ENCODE measurements around the gene PCYT2. TPM values are rescaled to one million over a fixed set of nuclear protein-coding genes. Genes with fewer than 3 reads are reported as not detected.

PCYT2 gene
- polyA plus RNA-seq, 1 donor from 2014 or later, result 20.0 TPM

DNA sequence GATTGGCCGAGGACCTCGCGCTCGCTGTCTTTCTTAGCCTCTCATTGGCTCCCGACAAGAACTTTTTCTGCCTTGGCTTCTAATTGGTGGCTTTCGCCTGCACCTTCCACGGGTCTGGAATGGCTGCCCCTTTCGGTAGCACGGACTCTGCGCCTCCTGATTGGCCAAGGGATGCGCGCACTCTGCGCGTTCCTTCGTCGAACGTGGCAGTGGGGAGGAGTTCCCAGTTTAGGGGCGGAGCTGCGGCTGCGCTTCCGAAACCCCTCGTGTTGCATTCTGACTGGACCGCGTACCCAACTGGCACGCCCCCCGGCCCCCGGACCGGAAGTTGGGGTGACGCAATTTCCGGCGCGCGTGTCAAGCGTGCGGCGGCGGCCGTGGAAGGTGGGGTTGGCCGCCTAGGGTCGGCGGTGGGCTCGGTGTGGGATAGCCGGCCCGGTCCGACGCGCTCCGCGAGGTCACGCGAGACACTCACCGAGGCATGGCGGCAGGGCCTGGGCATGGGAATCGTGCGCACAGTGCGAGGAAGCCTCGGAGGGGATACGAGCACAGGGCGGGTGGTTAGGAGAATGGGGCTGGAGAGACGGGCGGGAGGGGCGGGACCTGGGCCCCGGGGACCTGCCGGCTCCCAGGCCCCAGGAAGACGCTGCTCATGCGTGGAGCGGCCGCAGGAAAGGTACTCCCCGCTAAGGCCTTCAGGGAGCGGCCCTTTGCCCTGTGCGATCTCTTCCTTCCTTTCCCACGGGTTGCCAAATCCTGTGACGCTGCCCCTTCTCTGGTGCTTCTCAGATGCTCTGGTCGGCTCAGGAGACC is 50.2 kb downstream of the PCYT2 start:
- Mint-ChIP-seq H3K4me3 (peak overlapping the region; percentile 89 to 96 (median 91)), H3K4me1 (peaks cover 10 to 21% (median 15%) of the 10 kb centered on the region in 3 donors), H3K9me3 (no peaks in the 10 kb centered on the region), H3K27me3 (peaks cover 3% of the 10 kb centered on the region), H3K27ac (peak overlapping the region; percentile 95 to 99 (median 98)), H3K36me3 (peaks cover 2% of the 10 kb centered on the region)

DNA sequence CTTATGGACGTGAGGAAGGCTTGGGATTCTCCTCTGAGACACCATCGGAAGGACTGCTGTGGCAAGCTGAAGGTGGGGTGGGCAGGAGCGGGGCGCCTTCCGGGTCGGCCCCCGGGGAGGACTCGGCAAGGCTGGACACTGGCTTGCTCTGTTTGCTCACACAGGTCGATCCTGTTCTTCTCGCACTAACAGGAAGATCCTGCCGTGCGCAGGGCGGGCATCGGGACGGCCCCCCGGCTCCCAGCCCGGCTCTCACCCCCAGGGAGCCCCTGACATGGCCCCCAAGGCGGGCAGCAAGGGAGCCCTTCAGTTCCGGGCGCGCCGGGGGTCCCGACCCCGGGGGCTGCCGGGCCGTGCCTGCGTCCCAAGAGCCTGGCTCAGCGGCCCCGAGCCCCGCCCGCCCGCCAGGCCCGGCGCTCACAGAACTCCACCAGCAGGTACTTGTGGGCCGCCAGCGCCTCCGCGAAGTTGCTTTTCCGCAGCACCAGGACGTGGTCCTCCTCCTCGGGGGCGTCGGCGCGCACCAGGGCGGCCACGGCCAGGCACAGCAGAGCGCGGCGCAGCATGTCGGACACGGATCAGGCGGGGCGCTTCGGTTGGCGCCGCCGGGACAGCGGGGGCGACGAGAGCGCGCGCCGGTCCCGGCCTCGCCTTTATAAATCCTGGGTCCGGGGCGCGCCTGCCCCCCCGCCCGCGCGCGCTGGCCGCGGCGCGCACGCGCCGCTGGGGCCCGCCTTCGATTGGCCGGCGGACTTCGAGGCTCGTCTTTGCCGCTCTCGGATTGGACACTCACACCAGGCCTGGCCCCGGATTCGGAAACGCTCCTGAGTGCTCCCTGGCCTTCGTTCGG is 51.1 kb downstream of the PCYT2 start, which contains the start of gene P4HB:
TSS of gene P4HB (minus strand) at position 630 of the 850 bp plus-strand sequence. CDS start at position 566, 64 bp downstream.
- Mint-ChIP-seq H3K36me3 (peaks cover 2% of the 10 kb centered on the region), H3K4me3 (peak within 1 kb of the TSS; percentile 89 to 97 (median 94)), H3K27ac (peak within 1 kb of the TSS; percentile 95 to 99 (median 98)), H3K27me3 (peaks cover 3% of the 10 kb centered on the region), H3K4me1 (peaks cover 8 to 19% (median 15%) of the 10 kb centered on the region in 3 donors), H3K9me3 (no peaks in the 10 kb centered on the region)

DNA sequence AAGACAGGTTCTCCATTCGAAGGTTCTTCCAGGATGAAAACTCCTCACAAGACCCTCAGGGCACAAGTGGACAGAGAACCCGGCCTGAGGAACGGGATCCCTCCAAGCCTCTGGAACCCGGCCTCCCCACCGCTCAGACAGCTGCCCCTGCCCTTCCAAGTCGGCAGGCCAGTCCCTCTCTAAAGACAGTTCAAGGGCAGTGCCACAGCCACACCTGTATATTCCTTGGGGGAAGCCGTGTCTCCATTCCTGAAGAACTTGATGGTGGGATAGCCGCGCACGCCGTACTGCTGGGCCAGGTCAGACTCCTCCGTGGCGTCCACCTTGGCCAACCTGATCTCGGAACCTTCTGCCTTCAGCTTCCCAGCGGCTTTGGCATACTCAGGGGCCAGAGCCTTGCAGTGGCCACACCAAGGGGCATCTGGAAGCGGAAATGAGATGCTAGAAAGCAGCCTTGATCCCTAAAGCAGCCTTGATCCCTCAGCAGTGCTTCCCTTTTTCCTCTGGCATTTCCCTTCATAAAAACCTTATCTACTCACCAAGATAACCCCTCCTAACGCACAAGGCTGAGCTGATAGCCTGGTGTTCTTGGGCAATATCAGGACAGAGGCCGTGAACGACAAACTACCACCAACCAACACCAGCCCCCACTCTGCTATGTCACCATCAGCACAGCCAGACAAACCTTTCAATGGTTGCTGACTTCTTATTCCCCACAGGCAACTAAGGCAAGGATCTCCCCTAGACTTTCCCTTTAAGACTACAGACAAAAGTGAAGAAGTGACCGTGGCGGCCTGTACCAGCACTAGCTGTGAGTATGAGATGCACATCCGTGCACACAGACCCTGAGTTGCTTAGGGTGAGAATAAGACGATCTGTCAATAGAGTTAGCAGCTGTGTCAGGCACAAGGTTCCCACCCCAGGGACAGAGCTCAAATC is 52.0 kb downstream of the PCYT2 start:
- Mint-ChIP-seq H3K4me1 (peaks cover 8 to 19% (median 15%) of the 10 kb centered on the region in 3 donors), H3K9me3 (no peaks in the 10 kb centered on the region), H3K27me3 (peaks cover 3% of the 10 kb centered on the region), H3K27ac (peak overlapping the region; percentile 27 to 95 (median 83)), H3K36me3 (peaks cover 2% of the 10 kb centered on the region), H3K4me3 (peak overlapping the region; percentile 80 to 97 (median 93))

DNA sequence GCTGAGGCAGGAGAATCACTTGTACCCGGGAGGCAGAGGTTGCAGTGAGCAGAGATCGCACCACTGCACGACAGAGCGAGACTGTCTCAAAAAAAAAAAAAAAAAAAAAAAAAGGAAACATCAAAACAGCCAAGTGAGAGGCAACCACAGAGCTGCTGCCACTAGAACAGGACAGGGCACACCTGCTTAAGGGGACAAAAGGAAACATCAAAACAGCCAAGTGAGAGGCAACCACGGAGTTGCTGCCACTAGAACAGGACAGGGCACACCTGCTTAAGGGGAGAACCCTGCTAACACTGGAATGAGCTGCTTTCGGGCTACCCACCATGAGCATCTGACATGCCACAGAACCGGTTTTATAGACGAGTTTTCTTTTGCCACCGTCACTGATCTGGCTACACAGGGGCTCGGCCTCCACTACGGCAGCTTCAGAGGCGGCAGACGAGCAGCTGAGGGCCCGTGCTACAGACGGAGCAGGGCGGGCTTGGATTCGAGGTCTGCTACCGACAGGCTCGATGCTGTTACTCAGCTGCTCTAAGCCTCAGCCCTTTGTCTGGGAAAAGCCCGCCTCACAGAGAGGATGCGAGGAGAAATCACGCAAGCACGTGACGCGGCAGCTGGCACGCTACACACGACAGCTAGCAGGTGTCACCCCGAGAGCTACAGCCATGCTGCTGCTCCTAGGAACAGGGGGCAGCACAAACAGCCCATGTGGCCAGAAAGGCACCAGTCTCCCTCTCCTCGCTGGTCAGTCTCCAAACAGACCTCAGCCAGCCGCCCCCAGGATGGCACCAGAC is 52.8 kb downstream of the PCYT2 start:
- H3K9me3 Mint-ChIP-seq, result no peaks in the 10 kb centered on the region
- H3K4me3 Mint-ChIP-seq, result peak overlapping the region in 3 of 4 donors; percentile 56 to 97 (median 65)
- peaks cover 3% of the 10 kb centered on the region for H3K27me3 Mint-ChIP-seq
- H3K4me1 Mint-ChIP-seq, result peaks cover 8 to 16% (median 10%) of the 10 kb centered on the region in 3 donors
- no peaks in the 10 kb centered on the region for H3K36me3 Mint-ChIP-seq
- peak overlapping the region in 1 of 3 donors; percentile 19 for H3K27ac Mint-ChIP-seq

DNA sequence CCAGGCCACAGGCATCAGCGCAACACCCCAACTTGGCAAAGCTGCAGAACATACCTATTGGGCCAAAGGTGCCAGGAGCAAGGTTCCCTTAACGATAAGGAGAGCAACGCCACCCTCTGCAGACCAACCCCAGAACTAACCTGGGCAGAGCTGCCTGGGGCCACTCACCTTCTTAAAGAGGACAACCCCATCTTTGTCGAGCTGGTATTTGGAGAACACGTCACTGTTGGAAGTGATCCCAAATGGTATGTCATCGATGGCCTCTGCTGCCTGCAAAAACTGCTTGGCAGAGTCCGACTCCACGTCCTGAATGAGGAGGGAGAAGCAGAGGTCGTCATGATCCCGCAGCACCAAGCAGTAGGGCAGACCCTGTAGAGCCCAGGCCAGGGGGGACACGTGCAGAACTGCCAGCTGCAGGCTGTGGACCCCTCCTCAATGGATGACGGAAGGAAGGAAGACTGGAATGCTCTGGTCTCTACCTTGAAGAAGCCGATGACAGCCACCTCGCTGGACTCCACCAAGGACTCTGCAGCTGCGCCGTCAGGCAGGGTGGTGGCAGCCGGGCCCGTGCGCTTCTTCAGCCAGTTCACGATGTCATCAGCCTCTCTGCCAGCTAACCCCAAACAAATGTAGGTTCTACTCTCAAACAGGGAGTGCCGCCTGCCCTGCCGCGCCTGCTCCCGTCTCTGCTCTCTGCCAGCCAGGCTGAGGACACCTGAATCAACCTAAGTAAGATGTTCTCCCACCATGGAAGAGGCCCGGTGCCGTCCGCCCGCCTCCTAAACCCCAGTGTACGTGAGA is 56.0 kb downstream of the PCYT2 start:
- H3K27ac Mint-ChIP-seq, result peak overlapping the region in 1 of 3 donors; percentile 71
- no peaks in the 10 kb centered on the region for H3K9me3 Mint-ChIP-seq

DNA sequence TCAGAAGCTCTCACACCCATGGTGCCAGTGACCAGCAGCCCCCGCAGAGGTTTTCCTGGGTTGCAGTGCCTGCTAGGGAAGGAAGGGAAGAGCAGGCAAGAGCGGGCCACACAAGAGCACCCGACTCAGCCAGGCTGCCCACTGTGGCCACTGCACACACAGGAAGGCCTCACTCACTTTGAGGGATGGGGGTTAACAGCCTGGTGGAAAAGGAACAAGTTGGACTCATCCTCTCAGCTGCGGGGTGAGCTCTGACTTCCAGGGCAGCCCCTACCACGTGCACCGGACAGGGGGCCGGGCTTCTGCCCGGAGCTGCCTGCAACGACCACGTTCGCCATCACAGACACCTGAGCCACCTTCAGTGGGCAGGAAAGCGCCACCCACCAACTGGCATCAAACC is 59.0 kb downstream of the PCYT2 start:
- H3K9me3 Mint-ChIP-seq, result no peaks in the 10 kb centered on the region
- H3K27ac Mint-ChIP-seq, result no peak overlapping the region
- H3K4me3 Mint-ChIP-seq, result no peak overlapping the region
- no peaks in the 10 kb centered on the region for H3K36me3 Mint-ChIP-seq
- no peaks in the 10 kb centered on the region for H3K4me1 Mint-ChIP-seq
- no peaks in the 10 kb centered on the region for H3K27me3 Mint-ChIP-seq

More for the DNA sequence above, 56.0 kb downstream of the PCYT2 start:
- Mint-ChIP-seq H3K27me3 (no peaks in the 10 kb centered on the region), H3K4me3 (no peak overlapping the region), H3K4me1 (peaks cover 4 to 9% (median 5%) of the 10 kb centered on the region in 3 donors), H3K36me3 (no peaks in the 10 kb centered on the region)

DNA sequence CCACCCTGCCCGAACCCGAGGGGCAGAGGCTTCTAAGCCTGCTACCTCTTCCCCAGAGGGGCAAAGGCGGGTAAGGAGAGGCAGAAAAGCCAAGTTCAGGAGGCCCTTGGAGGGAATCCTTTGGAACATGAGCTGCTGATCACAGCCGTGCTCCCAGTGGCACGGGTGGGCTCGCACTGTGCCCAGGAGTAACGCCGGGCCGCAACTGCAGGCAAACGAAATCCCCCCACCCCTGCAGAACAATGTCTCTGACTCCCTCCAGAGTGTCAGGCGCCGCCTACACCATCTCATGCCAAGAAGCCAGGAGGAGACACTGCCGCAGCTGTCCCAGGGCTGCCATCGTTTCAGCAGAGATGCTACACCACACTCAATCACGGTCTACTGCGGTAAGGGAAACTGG is 59.8 kb downstream of the PCYT2 start:
- H3K36me3 Mint-ChIP-seq, result no peaks in the 10 kb centered on the region
- no peaks in the 10 kb centered on the region for H3K9me3 Mint-ChIP-seq
- H3K4me1 Mint-ChIP-seq, result no peaks in the 10 kb centered on the region

More for the DNA sequence above, 59.8 kb downstream of the PCYT2 start:
- Mint-ChIP-seq H3K4me3 (no peak overlapping the region), H3K27ac (no peak overlapping the region), H3K27me3 (no peaks in the 10 kb centered on the region)

Other genes starting within 250 kb of the PCYT2 start
- 77.7 TPM for gene OXLD1, start 244.8 kb downstream of the PCYT2 start, polyA plus RNA-seq
- gene CCDC137, start 244.7 kb downstream of the PCYT2 start, polyA plus RNA-seq, result 27.9 TPM
- 33.2 TPM for gene ARL16, start 227.6 kb downstream of the PCYT2 start, polyA plus RNA-seq
- 37.6 TPM for gene HGS, start 227.4 kb downstream of the PCYT2 start, polyA plus RNA-seq
- 63.7 TPM for gene MRPL12, start 208.0 kb downstream of the PCYT2 start, polyA plus RNA-seq
- gene SLC25A10, start 199.1 kb downstream of the PCYT2 start, polyA plus RNA-seq, result 2.4 TPM
- not detected for gene GCGR, start 107.2 kb downstream of the PCYT2 start, polyA plus RNA-seq
- 66.4 TPM for gene MCRIP1, start 78.1 kb downstream of the PCYT2 start, polyA plus RNA-seq
- gene PPP1R27, start 76.3 kb downstream of the PCYT2 start, polyA plus RNA-seq, result not detected
- 177 TPM for gene P4HB, start 50.9 kb downstream of the PCYT2 start, polyA plus RNA-seq
- 163 TPM for gene ARHGDIA, start 40.1 kb downstream of the PCYT2 start, polyA plus RNA-seq
- gene ALYREF, start 19.8 kb downstream of the PCYT2 start, polyA plus RNA-seq, result 22.5 TPM
- 266 TPM for gene ANAPC11, start 19.7 kb downstream of the PCYT2 start, polyA plus RNA-seq
- not detected for gene NPB, start 9.2 kb downstream of the PCYT2 start, polyA plus RNA-seq
- gene SIRT7, start 6.8 kb upstream of the PCYT2 start, polyA plus RNA-seq, result 31.6 TPM
- 1.6 TPM for gene MAFG, start 16.3 kb upstream of the PCYT2 start, polyA plus RNA-seq
- 3.6 TPM for gene PYCR1, start 25.9 kb upstream of the PCYT2 start, polyA plus RNA-seq
- gene MYADML2, start 35.8 kb upstream of the PCYT2 start, polyA plus RNA-seq, result not detected
- not detected for gene NOTUM, start 49.8 kb upstream of the PCYT2 start, polyA plus RNA-seq
- gene ASPSCR1, start 66.2 kb upstream of the PCYT2 start, polyA plus RNA-seq, result 30.8 TPM
- gene CENPX, start 111.5 kb upstream of the PCYT2 start, polyA plus RNA-seq, result 47.7 TPM
- 5.3 TPM for gene LRRC45, start 111.9 kb upstream of the PCYT2 start, polyA plus RNA-seq
- gene RAC3, start 120.3 kb upstream of the PCYT2 start, polyA plus RNA-seq, result not detected
- gene DCXR, start 126.3 kb upstream of the PCYT2 start, polyA plus RNA-seq, result 88.3 TPM
- gene RFNG, start 140.4 kb upstream of the PCYT2 start, polyA plus RNA-seq, result 4.1 TPM
- gene GPS1, start 140.5 kb upstream of the PCYT2 start, polyA plus RNA-seq, result 122 TPM
- gene DUS1L, start 154.4 kb upstream of the PCYT2 start, polyA plus RNA-seq, result 55.7 TPM
- gene FASN, start 186.8 kb upstream of the PCYT2 start, polyA plus RNA-seq, result 2.9 TPM